ENCODE results near the gene CFD. TPM values are rescaled to one million over a fixed set of nuclear protein-coding genes. Genes with fewer than 3 reads are reported as not detected.

CFD gene
- total and polyA plus RNA-seq, 4 donors, result 4.5 to 20.2 (median 13.6) TPM

DNA sequence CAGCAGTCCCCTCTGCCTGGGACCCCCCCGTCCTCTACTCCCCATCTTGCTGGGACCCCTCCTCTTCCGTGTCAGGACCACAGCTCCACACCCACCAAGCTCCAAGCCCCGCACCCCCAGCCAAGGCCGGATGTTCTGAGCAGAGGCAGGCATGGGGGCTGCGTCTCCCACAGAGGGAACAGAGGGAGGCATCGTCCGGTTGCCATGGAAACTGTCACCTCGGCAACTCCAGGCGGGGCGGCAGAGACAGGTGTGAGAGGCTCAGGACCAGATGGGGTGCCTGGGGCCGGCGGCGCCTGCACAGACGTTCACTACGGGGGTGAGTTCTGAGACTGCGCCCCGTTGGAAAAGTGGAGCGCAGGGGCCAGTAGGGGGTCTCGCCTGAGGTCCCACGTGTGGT, 39.2 kb downstream of the CFD start:
- Histone ChIP-seq H3K4me3 (ENCODE audit: low read depth in 1 of 3, low read length in 3 of 3) (no peak overlapping the region), H3K27ac (ENCODE audit: low read depth in 1 of 2, low read length in 2 of 2) (no peak overlapping the region), H3K4me1 (ENCODE audit: control insufficient read depth in 4 of 4, insufficient read depth in 4 of 4, low read length in 3 of 4) (peaks cover 7 to 11% (median 9%) of the 10 kb centered on the region in 4 donors), H3K36me3 (ENCODE audit: control insufficient read depth in 4 of 4, insufficient read depth in 3 of 4, low read depth in 1 of 4, low read length in 3 of 4) (peaks cover 0 to 13% (median 4%) of the 10 kb centered on the region in 4 donors), H3K9ac (ENCODE audit: low read depth in 1 of 2, low read length in 2 of 2) (no peak overlapping the region), H3K9me3 (ENCODE audit: control insufficient read depth in 4 of 4, low read length in 3 of 4) (no peaks in the 10 kb centered on the region), H3K27me3 (ENCODE audit: control insufficient read depth in 4 of 4, insufficient read depth in 4 of 4, low read length in 3 of 4) (no peaks in the 10 kb centered on the region)
- 90% methylated on average over 20 of the region's 20 CpGs for WGBS
- TF ChIP-seq JUND (IDR thresholded peaks at IDR 0.05), result no peak
- TF ChIP-seq, protein P1, sequence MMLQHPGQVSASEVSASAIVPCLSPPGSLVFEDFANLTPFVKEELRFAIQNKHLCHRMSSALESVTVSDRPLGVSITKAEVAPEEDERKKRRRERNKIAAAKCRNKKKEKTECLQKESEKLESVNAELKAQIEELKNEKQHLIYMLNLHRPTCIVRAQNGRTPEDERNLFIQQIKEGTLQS (IDR thresholded peaks at IDR 0.05), result no peak
- TF ChIP-seq RXRA (IDR thresholded peaks at IDR 0.05), result no peak
- TF ChIP-seq, protein P2, sequence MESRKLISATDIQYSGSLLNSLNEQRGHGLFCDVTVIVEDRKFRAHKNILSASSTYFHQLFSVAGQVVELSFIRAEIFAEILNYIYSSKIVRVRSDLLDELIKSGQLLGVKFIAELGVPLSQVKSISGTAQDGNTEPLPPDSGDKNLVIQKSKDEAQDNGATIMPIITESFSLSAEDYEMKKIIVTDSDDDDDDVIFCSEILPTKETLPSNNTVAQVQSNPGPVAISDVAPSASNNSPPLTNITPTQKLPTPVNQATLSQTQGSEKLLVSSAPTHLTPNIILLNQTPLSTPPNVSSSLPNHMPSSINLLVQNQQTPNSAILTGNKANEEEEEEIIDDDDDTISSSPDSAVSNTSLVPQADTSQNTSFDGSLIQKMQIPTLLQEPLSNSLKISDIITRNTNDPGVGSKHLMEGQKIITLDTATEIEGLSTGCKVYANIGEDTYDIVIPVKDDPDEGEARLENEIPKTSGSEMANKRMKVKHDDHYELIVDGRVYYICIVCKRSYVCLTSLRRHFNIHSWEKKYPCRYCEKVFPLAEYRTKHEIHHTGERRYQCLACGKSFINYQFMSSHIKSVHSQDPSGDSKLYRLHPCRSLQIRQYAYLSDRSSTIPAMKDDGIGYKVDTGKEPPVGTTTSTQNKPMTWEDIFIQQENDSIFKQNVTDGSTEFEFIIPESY (IDR thresholded peaks at IDR 0.05), result no peak
- TF ChIP-seq HNF4A (conservative IDR thresholded peaks at IDR 0.05), result no peak
- TF ChIP-seq YY1 (IDR thresholded peaks at IDR 0.05), result no peak
- TF ChIP-seq FOXA1 (IDR thresholded peaks at IDR 0.05), result no peak
- TF ChIP-seq, protein P3, sequence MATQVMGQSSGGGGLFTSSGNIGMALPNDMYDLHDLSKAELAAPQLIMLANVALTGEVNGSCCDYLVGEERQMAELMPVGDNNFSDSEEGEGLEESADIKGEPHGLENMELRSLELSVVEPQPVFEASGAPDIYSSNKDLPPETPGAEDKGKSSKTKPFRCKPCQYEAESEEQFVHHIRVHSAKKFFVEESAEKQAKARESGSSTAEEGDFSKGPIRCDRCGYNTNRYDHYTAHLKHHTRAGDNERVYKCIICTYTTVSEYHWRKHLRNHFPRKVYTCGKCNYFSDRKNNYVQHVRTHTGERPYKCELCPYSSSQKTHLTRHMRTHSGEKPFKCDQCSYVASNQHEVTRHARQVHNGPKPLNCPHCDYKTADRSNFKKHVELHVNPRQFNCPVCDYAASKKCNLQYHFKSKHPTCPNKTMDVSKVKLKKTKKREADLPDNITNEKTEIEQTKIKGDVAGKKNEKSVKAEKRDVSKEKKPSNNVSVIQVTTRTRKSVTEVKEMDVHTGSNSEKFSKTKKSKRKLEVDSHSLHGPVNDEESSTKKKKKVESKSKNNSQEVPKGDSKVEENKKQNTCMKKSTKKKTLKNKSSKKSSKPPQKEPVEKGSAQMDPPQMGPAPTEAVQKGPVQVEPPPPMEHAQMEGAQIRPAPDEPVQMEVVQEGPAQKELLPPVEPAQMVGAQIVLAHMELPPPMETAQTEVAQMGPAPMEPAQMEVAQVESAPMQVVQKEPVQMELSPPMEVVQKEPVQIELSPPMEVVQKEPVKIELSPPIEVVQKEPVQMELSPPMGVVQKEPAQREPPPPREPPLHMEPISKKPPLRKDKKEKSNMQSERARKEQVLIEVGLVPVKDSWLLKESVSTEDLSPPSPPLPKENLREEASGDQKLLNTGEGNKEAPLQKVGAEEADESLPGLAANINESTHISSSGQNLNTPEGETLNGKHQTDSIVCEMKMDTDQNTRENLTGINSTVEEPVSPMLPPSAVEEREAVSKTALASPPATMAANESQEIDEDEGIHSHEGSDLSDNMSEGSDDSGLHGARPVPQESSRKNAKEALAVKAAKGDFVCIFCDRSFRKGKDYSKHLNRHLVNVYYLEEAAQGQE (IDR thresholded peaks at IDR 0.05), result no peak
- TF ChIP-seq HNF4G (IDR thresholded peaks at IDR 0.05), result no peak
- no peak for TF ChIP-seq FOXA2 (IDR thresholded peaks at IDR 0.05)
- TF ChIP-seq TAF1 (conservative IDR thresholded peaks at IDR 0.05), result no peak
- TF ChIP-seq EGR1 (IDR thresholded peaks at IDR 0.05; ENCODE audit: low read depth in 2 of 2), result no peak
- TF ChIP-seq RAD21 (IDR thresholded peaks at IDR 0.05), result no peak
- TF ChIP-seq, protein P4, sequence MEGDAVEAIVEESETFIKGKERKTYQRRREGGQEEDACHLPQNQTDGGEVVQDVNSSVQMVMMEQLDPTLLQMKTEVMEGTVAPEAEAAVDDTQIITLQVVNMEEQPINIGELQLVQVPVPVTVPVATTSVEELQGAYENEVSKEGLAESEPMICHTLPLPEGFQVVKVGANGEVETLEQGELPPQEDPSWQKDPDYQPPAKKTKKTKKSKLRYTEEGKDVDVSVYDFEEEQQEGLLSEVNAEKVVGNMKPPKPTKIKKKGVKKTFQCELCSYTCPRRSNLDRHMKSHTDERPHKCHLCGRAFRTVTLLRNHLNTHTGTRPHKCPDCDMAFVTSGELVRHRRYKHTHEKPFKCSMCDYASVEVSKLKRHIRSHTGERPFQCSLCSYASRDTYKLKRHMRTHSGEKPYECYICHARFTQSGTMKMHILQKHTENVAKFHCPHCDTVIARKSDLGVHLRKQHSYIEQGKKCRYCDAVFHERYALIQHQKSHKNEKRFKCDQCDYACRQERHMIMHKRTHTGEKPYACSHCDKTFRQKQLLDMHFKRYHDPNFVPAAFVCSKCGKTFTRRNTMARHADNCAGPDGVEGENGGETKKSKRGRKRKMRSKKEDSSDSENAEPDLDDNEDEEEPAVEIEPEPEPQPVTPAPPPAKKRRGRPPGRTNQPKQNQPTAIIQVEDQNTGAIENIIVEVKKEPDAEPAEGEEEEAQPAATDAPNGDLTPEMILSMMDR (IDR thresholded peaks at IDR 0.05; ENCODE audit: low read depth, low read length, missing input control), result no peak
- TF ChIP-seq SP1 (IDR thresholded peaks at IDR 0.05), result no peak
- TF ChIP-seq, protein P5, sequence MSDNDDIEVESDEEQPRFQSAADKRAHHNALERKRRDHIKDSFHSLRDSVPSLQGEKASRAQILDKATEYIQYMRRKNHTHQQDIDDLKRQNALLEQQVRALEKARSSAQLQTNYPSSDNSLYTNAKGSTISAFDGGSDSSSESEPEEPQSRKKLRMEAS (IDR thresholded peaks at IDR 0.05), result no peak
- no peak for TF ChIP-seq GABPA (IDR thresholded peaks at IDR 0.05 in 1 of 2, conservative IDR thresholded peaks at IDR 0.05 in 1 of 2)
- no peak for TF ChIP-seq NR2F2 (IDR thresholded peaks at IDR 0.05)
- no peak for DNase-seq (ENCODE audit: low spot score)
